GM21529 (cell line): Measurements from ENCODE around the gene LRIG1.
A peak's percentile ranks its signal among the peaks of the same experiment; 100 is the strongest.

Source experiments
- ATAC-seq: cut with Tn5 transposase; IDR thresholded peaks from one replicate; pipeline ENCODE4 v1.9.1; 2021; ENCODE audit not compliant: unreplicated experiment

Gene LRIG1

DNA sequence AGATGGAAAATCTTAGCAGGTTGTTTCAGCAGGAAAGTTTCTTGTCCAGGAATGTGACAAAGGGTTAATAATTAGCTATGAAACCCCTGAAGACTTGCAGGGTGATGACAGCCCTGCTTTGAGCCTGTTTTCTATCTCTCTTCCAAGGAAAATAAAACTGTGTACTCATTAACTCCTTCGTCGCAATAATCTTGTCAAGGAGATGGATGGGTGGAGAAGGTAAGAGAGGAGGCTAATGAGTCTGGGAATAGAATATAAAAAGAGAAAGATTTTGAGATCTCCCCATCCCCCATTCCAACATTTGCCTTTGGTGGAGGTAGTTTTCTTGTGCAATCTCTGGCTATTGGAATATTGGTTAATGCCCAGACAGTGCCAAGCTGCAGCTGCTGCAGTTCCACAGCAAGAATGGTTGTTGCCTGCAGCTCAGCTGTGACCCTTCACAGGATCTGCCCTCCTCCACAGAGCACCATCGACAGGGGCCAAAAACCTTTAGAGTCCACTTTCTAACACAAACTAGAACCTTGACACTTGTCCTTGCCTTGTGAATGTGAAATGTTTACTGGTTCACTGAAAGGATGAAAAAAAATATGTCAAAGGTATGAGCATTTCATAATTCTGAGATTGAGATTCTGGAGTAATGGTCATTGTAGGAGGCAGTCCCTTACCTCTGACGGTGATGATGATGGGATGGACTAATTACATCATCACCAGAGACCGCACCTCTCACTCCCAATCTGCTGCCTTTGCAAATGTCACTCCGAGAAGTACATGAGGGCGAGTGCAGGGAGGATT, 4.2 kb upstream of the LRIG1 start:
- ATAC-seq: no peak

DNA sequence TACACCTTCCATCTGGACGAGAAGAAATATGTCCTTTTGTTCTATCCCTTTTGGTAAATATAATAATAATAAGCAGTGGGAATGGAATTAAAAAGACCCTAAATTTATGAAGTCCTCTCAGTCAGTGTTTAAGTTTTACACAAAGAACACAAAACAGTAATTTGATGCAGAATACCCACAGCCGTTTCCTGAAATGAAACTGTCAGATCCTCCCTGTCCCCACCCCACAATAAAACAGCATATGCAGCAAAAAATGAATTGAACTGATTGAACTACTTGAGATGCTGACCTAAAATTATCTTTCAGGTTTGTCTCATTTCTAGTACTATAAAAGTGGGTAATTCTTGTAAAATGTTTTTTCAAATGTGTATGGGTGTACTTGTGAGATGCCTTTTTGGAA, 2.2 kb upstream of the LRIG1 start:
- ATAC-seq: no peak

DNA sequence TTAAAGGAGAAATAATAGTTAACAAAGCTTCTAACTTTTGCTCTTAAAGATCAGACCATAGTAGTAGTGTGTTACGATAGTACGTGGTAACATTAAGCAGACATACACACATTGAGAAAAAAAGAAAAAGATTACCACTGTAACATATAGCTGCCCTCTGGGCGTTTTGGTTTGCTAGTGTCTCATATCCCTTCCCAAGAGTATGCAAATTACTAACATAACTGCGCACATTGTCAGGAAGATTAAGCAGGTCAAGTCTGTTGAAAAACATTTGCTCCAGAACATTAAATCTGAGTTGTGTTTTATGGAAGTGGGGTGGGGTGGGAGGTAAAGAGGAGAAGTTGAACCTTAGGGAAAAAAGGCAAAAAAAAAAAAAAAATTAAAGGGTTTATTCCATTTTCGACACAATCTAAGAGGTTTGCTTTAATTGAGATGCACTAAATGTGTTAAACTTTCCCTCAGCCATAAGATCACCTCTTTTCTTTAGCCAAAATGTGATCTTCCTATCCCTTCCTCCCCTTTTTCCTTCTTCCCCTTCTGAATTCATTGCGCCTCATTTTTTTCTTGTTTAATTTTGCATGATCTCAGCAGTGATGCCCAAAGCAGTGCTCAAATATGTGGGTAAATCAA, 1.5 kb upstream of the LRIG1 start:
- no peak for ATAC-seq

DNA sequence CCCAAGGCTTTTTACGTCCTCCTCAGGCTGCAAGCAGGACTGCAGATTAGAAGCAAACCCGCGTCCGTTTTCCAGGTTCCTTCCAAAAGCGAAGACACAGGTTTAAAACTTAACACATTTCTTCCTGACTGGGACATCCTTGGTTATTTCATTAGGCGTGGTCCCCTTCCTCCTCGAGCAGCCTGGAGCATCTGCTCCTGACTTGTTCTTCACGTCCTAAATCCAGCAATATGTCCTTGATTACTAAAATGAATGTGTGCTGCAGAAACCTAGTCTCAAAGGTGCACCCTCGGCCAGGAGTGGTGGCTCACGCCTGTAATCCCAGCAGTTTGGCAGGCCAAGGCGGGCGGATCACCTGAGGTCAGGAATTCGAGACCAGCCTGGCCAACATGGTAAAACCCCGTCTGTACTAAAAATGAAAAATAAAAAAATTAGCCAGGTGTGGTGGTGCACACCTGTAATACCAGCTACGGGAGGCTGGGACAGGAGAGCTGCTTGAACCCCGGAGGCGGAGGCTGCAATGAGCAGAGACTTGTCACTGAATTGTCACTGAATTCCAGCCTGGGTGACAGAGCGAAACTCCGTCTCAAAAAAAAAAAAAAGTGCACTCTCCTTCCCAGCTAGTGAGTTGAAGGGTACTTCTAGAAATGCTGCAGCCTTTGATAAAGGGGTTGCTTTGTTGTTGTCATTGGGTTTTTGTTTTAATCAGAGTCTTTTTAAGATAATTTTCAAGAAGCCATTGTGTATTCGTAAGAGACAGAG, 842 bp upstream of the LRIG1 start:
- ATAC-seq: no peak

- peak; percentile 19 for ATAC-seq
These were observed 794 bp downstream of the LRIG1 start for GRCh38 chr3:66499881-66500575.

GRCh38 chr3:66498687-66499621, 1.9 kb downstream of the LRIG1 start:
- ATAC-seq: no peak

- no peak for ATAC-seq
These were observed 2.7 kb downstream of the LRIG1 start for GRCh38 chr3:66497985-66498671.

GRCh38 chr3:66497288-66497984, 3.4 kb downstream of the LRIG1 start:
- ATAC-seq: no peak

DNA sequence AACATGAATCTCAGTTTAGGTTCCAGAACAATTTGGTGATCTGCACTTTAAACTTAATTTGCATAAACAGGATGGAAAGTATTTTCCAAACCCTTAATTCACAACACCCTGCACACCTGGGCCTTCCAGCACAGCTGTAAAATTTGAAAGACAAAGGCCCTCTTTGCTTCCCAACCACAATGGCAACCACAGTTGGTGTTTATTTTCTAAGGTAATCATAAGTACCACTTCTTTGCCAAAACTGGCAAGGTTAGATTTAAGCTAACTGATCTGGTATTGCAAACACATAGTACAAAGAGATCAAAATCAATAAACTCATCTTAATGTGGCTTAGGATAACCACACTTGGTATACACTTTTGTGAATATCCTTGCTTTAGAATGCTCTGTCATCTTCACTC, 4.1 kb downstream of the LRIG1 start:
- no peak for ATAC-seq

- ATAC-seq: no peak
These were observed 4.5 kb downstream of the LRIG1 start for GRCh38 chr3:66496301-66496700.

DNA sequence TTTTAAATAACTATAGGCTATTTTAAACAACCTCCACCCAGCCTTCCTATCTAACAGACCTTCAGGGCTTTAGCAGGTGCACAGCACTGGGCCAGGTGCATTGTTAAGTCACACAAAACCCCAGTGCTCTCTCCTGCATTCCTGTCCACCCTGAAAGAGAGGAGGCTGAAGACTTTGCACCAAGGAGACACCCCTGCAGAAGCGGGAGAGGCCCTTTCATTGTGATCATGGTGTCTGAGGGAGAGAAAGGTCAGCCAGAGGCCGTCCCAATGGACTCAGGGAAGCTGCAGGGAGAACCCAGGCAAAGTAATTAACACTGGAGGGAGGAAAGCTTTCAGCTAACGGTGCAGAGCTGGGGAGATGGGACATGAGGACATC, 5.2 kb downstream of the LRIG1 start:
- ATAC-seq: no peak

DNA sequence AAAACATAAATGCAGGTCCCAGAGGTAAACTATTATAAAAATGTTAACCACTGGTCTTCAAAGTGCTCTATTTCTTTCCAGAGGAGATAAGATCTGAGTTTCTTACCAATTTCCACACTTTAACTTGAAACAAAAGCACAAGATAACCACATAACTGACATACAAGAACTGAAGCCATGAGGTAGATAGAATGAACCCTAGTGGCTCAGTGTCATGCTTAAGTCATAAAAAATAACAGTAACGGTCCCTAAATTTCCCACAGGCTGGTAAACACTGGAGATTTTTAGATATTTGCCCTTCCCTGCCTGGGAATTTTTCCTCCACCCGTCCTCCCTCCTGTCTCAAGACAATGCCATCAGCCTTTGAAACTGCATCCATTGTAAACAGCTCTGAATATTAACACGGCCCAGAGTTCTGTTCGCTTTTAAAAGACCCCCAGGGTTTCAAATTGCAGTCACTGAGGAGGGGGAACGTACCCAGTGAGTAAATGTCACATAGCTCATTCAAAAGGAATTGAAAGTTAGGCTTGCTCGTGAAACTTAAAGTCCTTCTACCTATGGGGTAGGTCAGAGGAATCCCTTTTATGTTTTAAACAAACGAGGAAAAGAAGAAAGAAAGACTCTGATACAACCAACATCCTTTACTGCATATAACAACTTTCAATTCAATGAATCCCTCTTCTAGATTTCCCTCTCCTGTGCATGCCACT, 5.7 kb downstream of the LRIG1 start:
- ATAC-seq: no peak

GRCh38 chr3:66493458-66494099, 7.2 kb downstream of the LRIG1 start:
- ATAC-seq: no peak

DNA sequence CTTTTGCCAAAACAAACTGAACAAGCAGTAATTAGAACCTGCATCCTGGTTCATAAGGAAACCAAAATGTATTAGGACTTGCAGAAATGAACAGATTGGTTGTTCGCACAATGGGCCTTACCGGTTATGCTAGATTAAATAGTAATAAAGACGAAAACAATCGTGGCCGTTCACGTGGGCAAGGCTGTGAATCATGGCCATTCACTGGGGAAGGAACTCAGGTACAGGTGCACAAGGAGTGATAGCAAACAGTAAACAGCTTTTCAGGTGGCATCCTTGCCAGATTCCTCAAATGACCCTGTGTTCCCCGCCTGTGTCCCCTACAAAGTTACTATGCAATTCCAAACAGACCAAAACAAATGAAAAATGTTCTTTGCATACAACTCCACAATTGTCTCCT, 8.2 kb downstream of the LRIG1 start:
- ATAC-seq: no peak

DNA sequence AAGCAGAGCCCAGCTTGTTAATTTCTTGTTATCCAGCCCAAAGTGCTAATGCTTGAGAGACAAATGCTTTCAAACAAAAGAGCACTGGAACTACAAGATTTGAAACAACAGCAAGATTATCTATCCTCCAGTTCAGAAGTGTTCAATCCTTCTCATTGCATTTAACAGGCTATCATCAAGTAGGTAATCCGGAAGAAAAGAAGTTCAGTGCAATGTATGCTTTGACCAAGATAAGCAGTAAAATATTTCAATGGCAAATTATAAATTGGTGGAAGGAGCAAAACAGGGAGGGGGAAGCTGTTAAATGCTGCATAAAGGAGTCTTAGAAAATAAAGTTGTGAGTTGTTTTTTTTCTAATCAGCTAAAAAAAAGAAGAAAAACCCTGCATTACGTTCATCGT, 8.8 kb downstream of the LRIG1 start:
- no peak for ATAC-seq

DNA sequence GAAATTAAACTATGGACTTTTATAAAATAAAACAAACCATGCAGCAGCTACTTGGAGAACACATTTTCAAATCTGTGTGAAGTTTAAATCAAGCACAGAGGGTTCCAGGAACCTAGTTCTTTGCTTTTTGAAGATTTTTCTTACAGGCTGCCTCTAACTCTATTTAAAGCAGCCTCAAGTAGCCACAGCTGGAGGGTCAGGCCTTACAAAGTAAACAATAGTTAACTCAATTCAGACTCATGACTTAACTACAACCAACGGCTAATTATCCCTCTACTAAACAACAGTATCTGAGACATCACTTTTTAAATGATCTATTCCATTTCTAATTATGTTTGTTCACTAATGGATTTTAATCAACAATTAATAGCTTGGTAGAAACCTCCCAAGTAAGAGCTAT, 9.8 kb downstream of the LRIG1 start:
- ATAC-seq: no peak

GRCh38 chr3:66490214-66490613, 10.6 kb downstream of the LRIG1 start:
- ATAC-seq: peak; percentile 47

DNA sequence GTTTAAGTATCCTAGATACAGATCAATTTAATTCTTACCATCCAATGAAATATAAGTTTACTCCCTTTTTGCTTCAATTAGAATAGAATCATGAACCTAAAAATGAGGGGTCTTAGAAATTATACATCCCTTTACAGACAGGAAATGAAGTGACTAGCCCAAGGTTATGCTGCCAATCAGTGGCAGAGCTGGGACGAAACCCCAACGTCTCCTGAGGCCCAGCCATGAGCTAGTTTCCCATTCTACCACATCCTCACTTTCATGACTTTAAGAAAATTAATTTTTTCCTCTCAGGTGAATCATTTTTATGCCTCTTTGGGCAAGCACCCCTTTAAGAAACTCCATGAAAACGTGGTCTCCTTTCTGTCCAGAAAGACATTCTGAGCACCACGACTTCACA, 11.2 kb downstream of the LRIG1 start:
- ATAC-seq: no peak
